Activated CD8-positive, alpha-beta T cell treated with anti-CD3 and anti-CD28 coated beads for 36 hours (primary cell): ENCODE data around the gene USP9X. TPM values are rescaled to one million over a fixed set of nuclear protein-coding genes. Genes with fewer than 3 reads are reported as not detected.
"Not testable (repeated sequence)": the region's sequence is repeated elsewhere in the genome, so short reads cannot be mapped to it uniquely, and the experiment has no call there.

Experiments
- ATAC-seq: fragments of 200-7000 bp; cut with Tn5 transposase; one replicate; pipeline ENCODE4 v1.10.0; 2021; ENCODE audit warnings: mild to moderate bottlenecking, moderate library complexity
- CTCF ChIA-PET: fragments of 350-600 bp; sonication (Branson Sonifier 250); formaldehyde crosslinking; loops from one replicate; lab custom pipeline; 2021; ENCODE audit warnings: antibody characterized with exemption; lab: Charles Lee
- POLR2A ChIA-PET: fragments of 350-600 bp; sonication (Branson Sonifier 250); formaldehyde crosslinking; loops from one replicate; lab custom pipeline; 2021; ENCODE audit warnings: antibody characterized with exemption; lab: Charles Lee
- DNase-seq: peaks from one replicate; pipeline ENCODE4 v3.0.0-alpha.2; 2020
- H3K27ac Mint-ChIP-seq: one replicate; pipeline ENCODE4 v1.8.0; 2021; ENCODE audit warnings: mild to moderate bottlenecking, mixed read lengths
- H3K27me3 Mint-ChIP-seq: one replicate; pipeline ENCODE4 v1.8.0; 2021; ENCODE audit warnings: mixed read lengths
- H3K36me3 Mint-ChIP-seq: one replicate; pipeline ENCODE4 v1.8.0; 2021; ENCODE audit warnings: low read depth, mixed read lengths
- H3K4me1 Mint-ChIP-seq: one replicate; pipeline ENCODE4 v1.8.0; 2021; ENCODE audit warnings: low read depth, mixed read lengths
- H3K4me3 Mint-ChIP-seq: one replicate; pipeline ENCODE4 v1.8.0; 2021; ENCODE audit warnings: mild to moderate bottlenecking, moderate library complexity, mixed read lengths
- H3K9me3 Mint-ChIP-seq: one replicate; pipeline ENCODE4 v1.8.0; 2021; ENCODE audit warnings: mixed read lengths
- intact Hi-C: fragments of 100-400 bp; cut with micrococcal nuclease; formaldehyde crosslinking; loops from one replicate; pipeline ENCODE4 v1.10.0; 2022
- total RNA-seq, 2 experiments: library from RNA; stranded (reverse); gene quantifications; one replicate each; pipeline ENCODE4 v1.2.3, GENCODE V29; 2021
- TF ChIP-seq, protein P1 (sequence below): fragments of 200-600 bp; IDR thresholded peaks from one replicate; pipeline ENCODE4 v1.8.0; 2022; ENCODE audit warnings: antibody characterized with exemption, mild to moderate bottlenecking

Gene USP9X
- total RNA-seq, 2 experiments from 2014 or later = 58.7 to 60.5 TPM

DNA sequence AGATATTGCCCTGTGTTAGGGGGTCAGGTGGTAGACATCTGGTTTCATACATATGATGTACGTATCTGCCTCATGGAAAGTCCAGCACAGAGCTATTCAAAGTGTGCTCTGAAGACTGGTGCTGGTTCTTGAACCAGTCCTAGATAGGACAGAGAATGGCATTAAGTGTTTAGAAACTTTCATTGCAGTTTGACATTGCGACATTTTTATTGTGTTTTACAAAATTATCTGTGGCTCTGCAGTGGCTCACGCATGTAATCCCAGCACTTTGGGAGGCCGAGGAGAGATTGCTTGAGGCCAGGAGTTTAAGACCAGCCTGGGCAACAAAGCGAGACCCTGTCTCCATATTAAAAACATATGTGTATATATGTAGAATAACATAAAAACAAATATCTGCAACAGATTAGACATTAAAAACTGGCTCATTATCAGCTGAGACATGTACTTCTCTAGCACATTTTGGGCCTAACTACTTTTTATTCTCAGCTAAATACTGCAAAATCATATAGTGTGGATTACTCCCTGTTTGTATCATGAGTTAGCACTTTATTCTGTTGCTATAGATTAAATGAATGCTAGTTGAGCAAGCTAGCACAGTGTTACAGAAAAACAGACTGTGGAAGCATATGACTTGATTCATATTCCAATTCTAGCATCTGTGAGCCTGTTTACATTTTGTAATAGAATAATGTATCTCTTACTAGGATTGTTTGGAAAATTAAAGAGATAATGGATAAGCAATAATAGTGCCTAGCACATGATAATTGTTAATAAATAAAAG lies 57.1 kb downstream of the USP9X start:
- H3K27ac Mint-ChIP-seq = no peak overlapping the region
- no peak overlapping the region for H3K4me3 Mint-ChIP-seq
- peaks cover 20% of the 10 kb centered on the region for H3K4me1 Mint-ChIP-seq
- ATAC-seq (no peak), DNase-seq (no peak)
- H3K9me3 Mint-ChIP-seq = no peaks in the 10 kb centered on the region
- H3K36me3 Mint-ChIP-seq = peaks cover 10% of the 10 kb centered on the region
- TF ChIP-seq, protein P1, sequence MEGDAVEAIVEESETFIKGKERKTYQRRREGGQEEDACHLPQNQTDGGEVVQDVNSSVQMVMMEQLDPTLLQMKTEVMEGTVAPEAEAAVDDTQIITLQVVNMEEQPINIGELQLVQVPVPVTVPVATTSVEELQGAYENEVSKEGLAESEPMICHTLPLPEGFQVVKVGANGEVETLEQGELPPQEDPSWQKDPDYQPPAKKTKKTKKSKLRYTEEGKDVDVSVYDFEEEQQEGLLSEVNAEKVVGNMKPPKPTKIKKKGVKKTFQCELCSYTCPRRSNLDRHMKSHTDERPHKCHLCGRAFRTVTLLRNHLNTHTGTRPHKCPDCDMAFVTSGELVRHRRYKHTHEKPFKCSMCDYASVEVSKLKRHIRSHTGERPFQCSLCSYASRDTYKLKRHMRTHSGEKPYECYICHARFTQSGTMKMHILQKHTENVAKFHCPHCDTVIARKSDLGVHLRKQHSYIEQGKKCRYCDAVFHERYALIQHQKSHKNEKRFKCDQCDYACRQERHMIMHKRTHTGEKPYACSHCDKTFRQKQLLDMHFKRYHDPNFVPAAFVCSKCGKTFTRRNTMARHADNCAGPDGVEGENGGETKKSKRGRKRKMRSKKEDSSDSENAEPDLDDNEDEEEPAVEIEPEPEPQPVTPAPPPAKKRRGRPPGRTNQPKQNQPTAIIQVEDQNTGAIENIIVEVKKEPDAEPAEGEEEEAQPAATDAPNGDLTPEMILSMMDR = no peak
- ChIA-PET CTCF (no interaction called here), POLR2A (no interaction called here)
- no peaks in the 10 kb centered on the region for H3K27me3 Mint-ChIP-seq
- intact Hi-C loops = no loop called here

DNA sequence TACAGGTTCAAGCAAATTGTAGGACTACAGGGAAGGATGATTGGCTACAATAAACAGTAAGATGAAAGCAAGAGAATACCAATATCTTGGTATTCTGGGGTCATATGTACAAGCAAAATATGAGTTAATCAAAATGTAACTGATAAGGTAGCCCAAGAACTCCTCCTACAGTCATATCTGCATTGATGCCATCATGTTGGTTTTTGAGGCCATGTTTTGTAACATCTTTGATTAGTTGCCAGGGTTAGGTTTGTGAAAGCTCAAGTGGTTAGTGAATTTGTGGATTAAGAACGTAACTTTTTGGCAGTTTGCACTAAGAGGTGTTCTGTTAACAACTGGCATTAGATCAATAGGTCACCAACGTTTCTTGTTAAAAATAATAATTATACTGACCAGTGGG lies 59.6 kb downstream of the USP9X start:
- no peaks in the 10 kb centered on the region for H3K9me3 Mint-ChIP-seq
- H3K4me1 Mint-ChIP-seq = peaks cover 20% of the 10 kb centered on the region
- no peak overlapping the region for H3K4me3 Mint-ChIP-seq
- no peak for ATAC-seq
- ChIA-PET POLR2A (no interaction called here), CTCF (no interaction called here)
- TF ChIP-seq, protein P1 = no peak
- intact Hi-C loops = no loop called here
- H3K36me3 Mint-ChIP-seq = peaks cover 16% of the 10 kb centered on the region
- no peak for DNase-seq
- no peaks in the 10 kb centered on the region for H3K27me3 Mint-ChIP-seq
- no peak overlapping the region for H3K27ac Mint-ChIP-seq

DNA sequence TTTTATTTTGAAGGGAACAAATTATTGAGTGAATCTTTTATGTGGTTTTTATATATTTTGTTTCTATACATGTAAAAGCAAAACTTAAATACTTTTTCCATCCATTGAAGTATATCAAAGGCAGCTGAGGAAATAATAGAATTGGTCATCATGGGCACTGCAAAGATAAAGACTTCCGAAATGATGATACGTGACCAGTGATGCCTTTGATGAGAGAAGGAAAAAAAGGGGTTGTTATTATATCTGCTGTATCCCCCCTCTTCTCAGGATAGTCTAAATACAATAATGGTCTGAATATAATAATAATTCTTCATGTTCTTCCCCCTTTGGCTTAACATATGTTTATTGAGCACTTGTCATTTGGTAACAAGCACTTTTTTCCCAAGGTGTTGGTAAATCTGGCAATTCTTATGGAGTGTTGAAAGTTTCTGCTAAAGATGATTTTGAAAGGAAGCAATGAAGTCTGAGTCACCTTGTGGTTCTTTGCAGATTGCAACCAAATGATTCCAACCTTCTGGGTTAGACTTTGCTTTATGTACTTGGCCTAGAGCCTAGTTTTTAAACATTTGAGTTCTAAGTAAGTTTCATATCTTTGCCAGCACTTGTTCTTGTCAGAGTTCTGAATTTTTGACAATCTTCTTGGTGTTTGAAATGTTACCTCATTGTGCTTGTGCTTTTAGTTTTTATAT lies 60.8 kb downstream of the USP9X start:
- ATAC-seq (peak; percentile 55), DNase-seq (no peak)
- intact Hi-C loops = no loop called here
- Mint-ChIP-seq H3K36me3 (peaks cover 18% of the 10 kb centered on the region), H3K4me3 (no peak overlapping the region), H3K27ac (peak overlapping the region; percentile 71), H3K27me3 (no peaks in the 10 kb centered on the region), H3K9me3 (no peaks in the 10 kb centered on the region), H3K4me1 (peaks cover 20% of the 10 kb centered on the region)
- TF ChIP-seq, protein P1 = no peak
- POLR2A ChIA-PET = no interaction called here
- CTCF ChIA-PET = interaction anchor here (0.6 kb wide), 1 partner anchor 513 kb away, joined by 3 read pairs; no protein-coding TSS in a partner anchor

DNA sequence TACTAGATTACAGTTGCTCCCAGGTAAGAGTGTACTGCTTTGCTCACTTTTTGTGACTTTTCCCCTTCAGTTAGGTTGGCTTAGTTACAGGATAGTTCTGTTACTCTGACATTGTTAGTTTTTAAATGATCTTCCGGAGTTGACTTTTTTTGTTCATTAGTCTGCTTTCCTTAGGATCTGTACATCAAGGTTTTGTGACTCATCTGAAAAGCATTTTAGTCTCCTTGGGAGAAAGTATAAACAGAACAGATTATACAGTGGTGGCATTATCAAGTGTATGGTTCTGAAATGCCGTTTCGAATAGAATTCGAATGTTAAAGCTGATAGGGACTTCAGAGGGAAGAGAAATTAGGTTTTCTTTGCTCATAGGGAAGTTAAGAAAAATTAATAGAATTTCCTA lies 63.3 kb downstream of the USP9X start:
- DNase-seq (no peak), ATAC-seq (no peak)
- Mint-ChIP-seq H3K4me1 (peaks cover 20% of the 10 kb centered on the region), H3K27me3 (no peaks in the 10 kb centered on the region), H3K9me3 (no peaks in the 10 kb centered on the region), H3K4me3 (no peak overlapping the region), H3K27ac (peak overlapping the region; percentile 20), H3K36me3 (peaks cover 19% of the 10 kb centered on the region)
- CTCF ChIA-PET = no interaction called here
- TF ChIP-seq, protein P1 = no peak
- POLR2A ChIA-PET = no interaction called here
- intact Hi-C loops = no loop called here

DNA sequence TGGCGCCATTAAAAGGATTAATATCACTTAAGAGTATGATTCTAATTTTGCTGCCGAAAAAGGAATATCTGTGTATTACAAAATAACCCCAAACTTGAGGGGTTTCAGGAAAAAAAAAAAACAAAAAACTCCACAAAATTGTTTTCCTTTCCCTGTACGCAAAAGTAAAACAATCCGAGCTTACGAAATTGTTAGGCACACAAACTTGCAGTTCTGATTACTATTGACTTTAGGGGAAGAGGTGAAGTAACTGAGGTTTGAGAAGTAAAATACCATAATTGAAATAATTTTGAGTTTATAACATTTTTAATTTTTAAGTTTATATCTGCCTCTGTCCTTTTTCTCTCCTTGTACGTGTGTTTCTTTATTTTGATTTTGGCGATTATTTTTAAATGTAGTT lies 64.8 kb downstream of the USP9X start:
- intact Hi-C loops = no loop called here
- Mint-ChIP-seq H3K4me1 (peaks cover 11% of the 10 kb centered on the region), H3K27ac (no peak overlapping the region), H3K36me3 (peaks cover 17% of the 10 kb centered on the region), H3K9me3 (no peaks in the 10 kb centered on the region), H3K4me3 (no peak overlapping the region), H3K27me3 (no peaks in the 10 kb centered on the region)
- TF ChIP-seq, protein P1 = no peak
- POLR2A ChIA-PET = no interaction called here
- CTCF ChIA-PET = no interaction called here
- ATAC-seq = no peak
- no peak for DNase-seq

DNA sequence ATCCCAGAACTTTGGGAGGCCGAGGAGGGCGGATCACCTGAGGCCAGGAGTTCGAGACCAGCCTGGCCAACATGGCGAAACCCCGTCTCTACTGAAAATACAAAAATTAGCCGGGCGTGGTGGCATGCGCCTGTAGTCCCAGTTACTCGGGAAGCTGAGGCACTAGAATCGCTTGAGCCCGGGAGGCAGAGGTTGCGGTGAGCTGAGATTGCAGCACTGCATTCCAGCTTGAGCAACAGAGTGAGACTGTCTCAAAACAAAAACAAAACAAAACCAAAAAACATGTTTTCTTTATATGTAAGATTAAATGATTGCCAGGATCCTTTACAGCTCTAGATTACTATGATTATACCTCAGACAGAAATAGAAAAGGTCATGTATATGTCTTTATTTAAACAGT lies 66.5 kb downstream of the USP9X start:
- H3K27ac Mint-ChIP-seq, H3K4me1 Mint-ChIP-seq, H3K4me3 Mint-ChIP-seq, intact Hi-C loops, ATAC-seq, POLR2A ChIA-PET, DNase-seq, H3K9me3 Mint-ChIP-seq, H3K27me3 Mint-ChIP-seq: not testable (repeated sequence)
- H3K36me3 Mint-ChIP-seq = peaks cover 14% of the 10 kb centered on the region
- CTCF ChIA-PET = interaction anchor here (2.0 kb wide), 1 partner anchor 13 kb away, joined by 6 read pairs; no protein-coding TSS in a partner anchor
